Right ventricle myocardium inferior (tissue), 1 donor: ENCODE data around the gene CSTB. TPM values are rescaled to one million over a fixed set of nuclear protein-coding genes. Genes with fewer than 3 reads are reported as not detected.

ENCODE experiments used
- ATAC-seq: fragments of 200-7000 bp; cut with Tn5 transposase; one replicate; pipeline ENCODE4 v1.9.1; 2020; ENCODE audit warnings: mild to moderate bottlenecking, moderate library complexity
- DNase-seq: peaks from one replicate; pipeline ENCODE4 v3.0.0; 2021; ENCODE audit errors: missing footprints
- intact Hi-C: fragments of 100-400 bp; cut with DNase I; formaldehyde crosslinking; loops from one replicate; pipeline ENCODE4 v1.11.0; 2022
- total RNA-seq: library from RNA; stranded (reverse); fragmentation: NEBNext Ultra II Directional; extraction: Animal tissue kit (Norgen Biotek cat#: 25700); gene quantifications from one replicate; pipeline ENCODE4 v1.2.1, GENCODE V29; 2021
- donor health status: DM: no; HTN: yes; CAD: no; lungs with severe emphysema.

Gene CSTB
- total RNA-seq, 1 donor from 2014 or later, result 44.1 TPM

- DNase-seq, result peak; percentile 60
- intact Hi-C loops, result loop anchor here (5.0 kb wide), 1 partner anchor 48 kb away; no protein-coding TSS in a partner anchor
- no peak for ATAC-seq
These were observed 918 bp downstream of the CSTB start for GRCh38 chr21:43775190-43775589.

GRCh38 chr21:43774163-43774562 is 1.9 kb downstream of the CSTB start:
- ATAC-seq, result no peak
- intact Hi-C loops, result no loop called here

GRCh38 chr21:43772425-43772821 is 3.7 kb downstream of the CSTB start:
- peak; percentile 11 for DNase-seq
- intact Hi-C loops, result no loop called here
- ATAC-seq, result no peak

More at GRCh38 chr21:43774163-43774562, 1.9 kb downstream of the CSTB start:
- peak; percentile 27 for DNase-seq

GRCh38 chr21:43771698-43772424 is 4.2 kb downstream of the CSTB start:
- intact Hi-C loops, result no loop called here
- DNase-seq (peak; percentile 1), ATAC-seq (no peak)

GRCh38 chr21:43771199-43771675 is 4.9 kb downstream of the CSTB start:
- DNase-seq, result peak; percentile 4
- intact Hi-C loops, result no loop called here

GRCh38 chr21:43770066-43770655 is 5.9 kb downstream of the CSTB start:
- no peak for ATAC-seq
- intact Hi-C loops, result no loop called here
- DNase-seq, result peak; percentile 26

More at GRCh38 chr21:43771199-43771675, 4.9 kb downstream of the CSTB start:
- no peak for ATAC-seq

GRCh38 chr21:43769325-43769958 is 6.7 kb downstream of the CSTB start:
- ATAC-seq (no peak), DNase-seq (peak; percentile 23)
- intact Hi-C loops, result no loop called here

GRCh38 chr21:43768868-43769167 is 7.3 kb downstream of the CSTB start:
- intact Hi-C loops, result no loop called here
- ATAC-seq (no peak), DNase-seq (peak; percentile 28)

GRCh38 chr21:43767984-43768867 is 7.9 kb downstream of the CSTB start:
- peak; percentile 45 for DNase-seq
- intact Hi-C loops, result no loop called here
- ATAC-seq, result peak; percentile 37

- DNase-seq, result peak; percentile 52
- ATAC-seq, result no peak
- intact Hi-C loops, result no loop called here
These were observed 8.6 kb downstream of the CSTB start for GRCh38 chr21:43767498-43767983.

- intact Hi-C loops, result no loop called here
- peak; percentile 9 for ATAC-seq
- peak; percentile 56 for DNase-seq
These were observed 9.2 kb downstream of the CSTB start for GRCh38 chr21:43766734-43767497.

- intact Hi-C loops, result no loop called here
- peak; percentile 61 for DNase-seq
- no peak for ATAC-seq
These were observed 11.3 kb downstream of the CSTB start for GRCh38 chr21:43764576-43765495.

GRCh38 chr21:43763901-43764523 is 12.1 kb downstream of the CSTB start:
- ATAC-seq (no peak), DNase-seq (peak; percentile 45)
- intact Hi-C loops, result no loop called here

GRCh38 chr21:43762303-43763128 is 13.6 kb downstream of the CSTB start:
- DNase-seq (peak; percentile 30), ATAC-seq (no peak)
- intact Hi-C loops, result no loop called here

GRCh38 chr21:43761886-43762285 is 14.2 kb downstream of the CSTB start:
- DNase-seq (peak; percentile 32), ATAC-seq (no peak)
- intact Hi-C loops, result no loop called here

GRCh38 chr21:43760391-43760958 is 15.6 kb downstream of the CSTB start:
- intact Hi-C loops, result no loop called here
- ATAC-seq, result no peak
- peak; percentile 18 for DNase-seq
